Body of pancreas (tissue), 4 donors: Measurements from ENCODE around the gene SPATA6. TPM values are rescaled to one million over a fixed set of nuclear protein-coding genes. Genes with fewer than 3 reads are reported as not detected.
"Not testable (repeated sequence)": the region's sequence is repeated elsewhere in the genome, so short reads cannot be mapped to it uniquely, and the experiment has no call there.

Experiments
- ATAC-seq: fragments of 150-250 bp; one replicate; pipeline ENCODE4 v1.9.1; 2016
- DNase-seq, 4 donors: peaks; one replicate each; pipeline ENCODE4 v3.0.0-alpha.2; 2019
- H3K27ac ChIP-seq, 4 donors: fragments of 200-600 bp; sonication (generic); 1 replicate in 3 of 4; 2 replicates in 1 of 4; pipeline versions ENCODE4 v1.5.1 to v1.6.1; 2016 to 2019; ENCODE audit warnings: mild to moderate bottlenecking in 1 of 4, mixed read lengths in 1 of 4, moderate library complexity in 1 of 4
- H3K27me3 ChIP-seq, 2 donors: fragments of 200-600 bp; sonication (generic); one replicate each; pipeline ENCODE4 v1.6.0; 2016; ENCODE audit warnings: mild to moderate bottlenecking in 1 of 2
- H3K36me3 ChIP-seq, 2 donors: fragments of 200-600 bp; sonication (generic); replicated peaks in 1 of 2; 2 replicates each; pipeline ENCODE4 v1.5.1; 2016; ENCODE audit warnings: low read depth in 2 of 2; ENCODE audit not compliant: insufficient read depth in 1 of 2
- H3K4me1 ChIP-seq: fragments of 200-600 bp; sonication (generic); one replicate; pipeline ENCODE4 v1.6.0; 2016
- H3K4me3 ChIP-seq, 2 donors: fragments of 200-600 bp; sonication (generic); 1 replicate in 1 of 2; 2 replicates in 1 of 2; pipeline ENCODE4 v1.5.1; 2016 to 2019
- H3K9me3 ChIP-seq, 3 donors: fragments of 200-600 bp; sonication (generic); 1 replicate in 2 of 3; 2 replicates in 1 of 3; pipeline ENCODE4 v1.5.1; 2016
- POLR2A ChIP-seq, 3 donors: fragments of 450-650 bp; IDR thresholded peaks; one replicate each; pipeline ENCODE4 v1.6.1; 2016; ENCODE audit warnings: antibody characterized with exemption in 3 of 3, mild to moderate bottlenecking in 2 of 3
- WGBS, 2 donors: methylation state at CpG; one replicate each; pipeline ENCODE4 v1.1.5; 2017; 5-methylcytosine and 5-hydroxymethylcytosine counted together
- intact Hi-C: fragments of 100-400 bp; cut with DNase I; formaldehyde crosslinking; loops from one replicate; pipeline ENCODE4 v1.15.1; 2023
- total RNA-seq, 2 donors: library from RNA; depleted of rRNA; stranded (reverse); fragments of >200 nt; gene quantifications; one replicate each; pipeline ENCODE4 v1.1.0, GENCODE V29; 2016
- TF ChIP-seq, protein P1 (sequence below), 7 experiments: fragments of 450-650 bp in 4 of 7; fragments of 200-600 bp in 3 of 7; sonication (generic) in 3 of 7; IDR thresholded peaks; one replicate each; pipeline ENCODE4 v1.5.1; 2016 to 2019; ENCODE audit warnings: antibody characterized with exemption in 7 of 7

SPATA6 gene
- 10 to 100 TPM in 1 of 2 donors, 1 to 10 TPM in 1; 5.3 to 15.8 TPM for total RNA-seq

DNA sequence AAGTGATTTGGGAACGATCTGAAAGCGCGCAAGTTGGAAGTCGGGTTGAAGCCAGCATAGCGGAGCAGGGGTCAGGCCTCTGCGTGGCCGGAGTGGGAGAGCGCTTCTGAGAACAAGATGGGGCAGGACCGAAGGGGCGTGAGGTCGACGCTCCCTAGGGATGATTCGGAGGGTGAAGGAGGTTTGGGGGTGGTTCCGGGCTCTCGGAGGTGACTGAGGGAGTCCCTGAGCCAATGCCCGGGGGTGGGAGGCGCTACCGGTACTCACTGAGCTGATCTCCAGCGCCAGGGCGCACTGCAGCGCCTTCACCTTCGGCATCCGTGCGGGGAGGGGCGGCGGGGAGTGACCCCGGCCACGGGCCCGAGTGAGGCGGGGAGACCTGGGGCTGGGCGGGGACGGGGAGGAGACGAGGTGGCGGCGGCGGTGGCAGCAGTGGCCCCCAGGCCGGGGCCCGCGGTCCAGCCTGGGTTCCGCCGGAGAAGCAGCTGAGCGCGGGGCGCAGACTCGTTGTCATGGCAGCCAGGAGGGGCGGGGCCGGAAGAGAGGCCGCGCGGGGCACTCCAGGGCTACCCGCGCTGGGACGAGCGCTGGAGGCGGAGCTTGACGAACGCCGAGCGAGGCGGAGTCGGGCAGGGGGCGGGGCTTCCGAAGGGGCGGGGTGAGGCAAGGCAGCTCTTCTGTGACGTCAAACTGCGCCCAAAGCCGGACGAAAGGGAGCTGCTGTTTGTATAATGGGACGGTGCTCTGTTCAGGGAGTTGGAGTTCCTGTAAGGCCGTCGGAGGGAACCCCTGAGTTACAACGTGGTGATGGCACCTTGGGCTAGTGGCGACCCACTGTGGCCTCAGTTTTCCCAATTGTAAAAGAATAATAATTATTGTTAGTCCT is at the start of gene SPATA6:
Gene SPATA6, minus strand, starts transcription at position 514 of the 886 bp plus-strand sequence. Its CDS starts 196 bp downstream, at position 318.
- H3K4me1 ChIP-seq: peaks cover 26% of the 10 kb centered on the region
- no peaks in the 10 kb centered on the region for H3K36me3 ChIP-seq
- peak within 1 kb of the TSS; percentile 63 to 87 (median 80) for H3K27ac ChIP-seq
- 1% methylated on average over 46 to 55 of the region's 73 CpGs for WGBS, 2 donors
- no peaks in the 10 kb centered on the region for H3K9me3 ChIP-seq
- ATAC-seq (peak; percentile 95), DNase-seq (peak; percentile 97 to 98 (median 98))
- TF ChIP-seq, protein P1, sequence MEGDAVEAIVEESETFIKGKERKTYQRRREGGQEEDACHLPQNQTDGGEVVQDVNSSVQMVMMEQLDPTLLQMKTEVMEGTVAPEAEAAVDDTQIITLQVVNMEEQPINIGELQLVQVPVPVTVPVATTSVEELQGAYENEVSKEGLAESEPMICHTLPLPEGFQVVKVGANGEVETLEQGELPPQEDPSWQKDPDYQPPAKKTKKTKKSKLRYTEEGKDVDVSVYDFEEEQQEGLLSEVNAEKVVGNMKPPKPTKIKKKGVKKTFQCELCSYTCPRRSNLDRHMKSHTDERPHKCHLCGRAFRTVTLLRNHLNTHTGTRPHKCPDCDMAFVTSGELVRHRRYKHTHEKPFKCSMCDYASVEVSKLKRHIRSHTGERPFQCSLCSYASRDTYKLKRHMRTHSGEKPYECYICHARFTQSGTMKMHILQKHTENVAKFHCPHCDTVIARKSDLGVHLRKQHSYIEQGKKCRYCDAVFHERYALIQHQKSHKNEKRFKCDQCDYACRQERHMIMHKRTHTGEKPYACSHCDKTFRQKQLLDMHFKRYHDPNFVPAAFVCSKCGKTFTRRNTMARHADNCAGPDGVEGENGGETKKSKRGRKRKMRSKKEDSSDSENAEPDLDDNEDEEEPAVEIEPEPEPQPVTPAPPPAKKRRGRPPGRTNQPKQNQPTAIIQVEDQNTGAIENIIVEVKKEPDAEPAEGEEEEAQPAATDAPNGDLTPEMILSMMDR (IDR thresholded peaks at IDR 0.05): no peak
- TF ChIP-seq POLR2A (IDR thresholded peaks at IDR 0.05): peak; percentile 55 to 84 (median 84)
- no peaks in the 10 kb centered on the region for H3K27me3 ChIP-seq
- intact Hi-C loops: no loop called here
- peak within 1 kb of the TSS; percentile 78 to 83 for H3K4me3 ChIP-seq

- H3K36me3 ChIP-seq, H3K9me3 ChIP-seq, ATAC-seq, H3K4me3 ChIP-seq, H3K4me1 ChIP-seq, H3K27me3 ChIP-seq, DNase-seq, H3K27ac ChIP-seq, intact Hi-C loops: not testable (repeated sequence)
- 78 to 82% methylated on average over 6 of the region's 6 CpGs for WGBS, 2 donors
Observed at GRCh38 chr1:48519896-48520295, 47.9 kb upstream of the SPATA6 start.

- Histone ChIP-seq H3K36me3 (no peaks in the 10 kb centered on the region), H3K27ac (no peak overlapping the region), H3K27me3 (no peaks in the 10 kb centered on the region), H3K4me1 (no peaks in the 10 kb centered on the region), H3K4me3 (no peak overlapping the region), H3K9me3 (no peaks in the 10 kb centered on the region)
- ATAC-seq (no peak), DNase-seq (no peak)
- 0 to 41% methylated on average over 1 of the region's 1 CpG for WGBS, 2 donors
- intact Hi-C loops: no loop called here
- TF ChIP-seq, protein P1 (IDR thresholded peaks at IDR 0.05): no peak
- no peak for TF ChIP-seq POLR2A (IDR thresholded peaks at IDR 0.05)
Observed at GRCh38 chr1:48506870-48507269, 34.9 kb upstream of the SPATA6 start.

GRCh38 chr1:48500541-48501450 is 28.8 kb upstream of the SPATA6 start:
- TF ChIP-seq POLR2A (IDR thresholded peaks at IDR 0.05): no peak
- TF ChIP-seq, protein P1 (IDR thresholded peaks at IDR 0.05): no peak
- no peaks in the 10 kb centered on the region for H3K36me3 ChIP-seq
- no peak overlapping the region for H3K27ac ChIP-seq
- DNase-seq (no peak), ATAC-seq (no peak)
- intact Hi-C loops: no loop called here
- H3K27me3 ChIP-seq: no peaks in the 10 kb centered on the region
- no peaks in the 10 kb centered on the region for H3K4me1 ChIP-seq
- WGBS, 2 donors: 48 to 73% methylated on average over 12 of the region's 12 CpGs
- H3K9me3 ChIP-seq: no peaks in the 10 kb centered on the region
- no peak overlapping the region for H3K4me3 ChIP-seq

- H3K4me1 ChIP-seq: peaks cover 4% of the 10 kb centered on the region
- H3K27ac ChIP-seq: no peak overlapping the region
- 69% methylated on average over 8 of the region's 8 CpGs for WGBS, 2 donors
- ATAC-seq: no peak
- no peak for TF ChIP-seq POLR2A (IDR thresholded peaks at IDR 0.05)
- TF ChIP-seq, protein P1 (IDR thresholded peaks at IDR 0.05): no peak
- H3K36me3 ChIP-seq: no peaks in the 10 kb centered on the region
- no peak for DNase-seq
- intact Hi-C loops: no loop called here
- no peak overlapping the region for H3K4me3 ChIP-seq
- H3K27me3 ChIP-seq: no peaks in the 10 kb centered on the region
- no peaks in the 10 kb centered on the region for H3K9me3 ChIP-seq
Observed at GRCh38 chr1:48499211-48499735, 27.3 kb upstream of the SPATA6 start.
